Breast epithelium (tissue), 4 donors: ENCODE data around the gene GPR161. TPM values are rescaled to one million over a fixed set of nuclear protein-coding genes. Genes with fewer than 3 reads are reported as not detected.

Experiments used
- DNase-seq, 2 donors: peaks; one replicate each; pipeline ENCODE4 v3.0.0-alpha.2; 2019; ENCODE audit warnings: low spot score in 2 of 2
- H3K27ac ChIP-seq, 2 donors: fragments of 200-600 bp; sonication (generic) in 1 of 2; one replicate each; pipeline ENCODE4 v1.5.1; 2016 to 2019; ENCODE audit warnings: mild to moderate bottlenecking in 1 of 2
- H3K27me3 ChIP-seq, 2 donors: fragments of 200-600 bp; sonication (generic) in 1 of 2; one replicate each; pipeline versions ENCODE4 v1.5.1 to v1.6.0; 2017 to 2019; ENCODE audit warnings: control low read depth in 1 of 2, mild to moderate bottlenecking in 1 of 2
- H3K36me3 ChIP-seq: fragments of 200-600 bp; one replicate; pipeline ENCODE4 v1.5.1; 2019
- H3K4me1 ChIP-seq, 2 donors: fragments of 200-600 bp; sonication (generic); one replicate each; pipeline ENCODE4 v1.5.1; 2016 to 2019; ENCODE audit warnings: control low read depth in 1 of 2
- H3K4me3 ChIP-seq, 3 donors: fragments of 200-600 bp; sonication (generic); 1 replicate in 2 of 3; 2 replicates in 1 of 3; pipeline ENCODE4 v1.5.1; 2016 to 2019; ENCODE audit warnings: mild to moderate bottlenecking in 3 of 3, moderate library complexity in 2 of 3
- H3K9me3 ChIP-seq, 2 donors: fragments of 200-600 bp; sonication (generic) in 1 of 2; one replicate each; pipeline ENCODE4 v1.5.1; 2016 to 2019; ENCODE audit warnings: control low read depth in 1 of 2
- POLR2A ChIP-seq: fragments of 450-650 bp; IDR thresholded peaks from one replicate; pipeline ENCODE4 v1.6.1; 2016; ENCODE audit warnings: antibody characterized with exemption, mild to moderate bottlenecking, moderate library complexity
- POLR2AphosphoS5 ChIP-seq, 3 donors: sonication (generic); formaldehyde crosslinking; IDR thresholded peaks; one replicate each; pipeline ENCODE4 v1.6.1; 2017; ENCODE audit warnings: antibody characterized with exemption in 3 of 3
- intact Hi-C: fragments of 100-400 bp; cut with DNase I; formaldehyde crosslinking; loops from one replicate; pipeline ENCODE4 v1.15.1; 2023; ENCODE audit warnings: low total_unique reads
- total RNA-seq, 3 donors: library from RNA; depleted of rRNA; stranded (reverse); fragments of >200 nt; gene quantifications; one replicate each; pipeline ENCODE4 v1.1.0, GENCODE V29; 2016
- TF ChIP-seq, protein P1 (sequence below), 3 donors: fragments of 450-650 bp; IDR thresholded peaks; one replicate each; pipeline ENCODE4 v1.5.1; 2016 to 2017; ENCODE audit warnings: antibody characterized with exemption in 3 of 3, mild to moderate bottlenecking in 3 of 3, moderate library complexity in 3 of 3

The GPR161 gene
- total RNA-seq, 3 donors from 2014 or later = 2.8 to 5.6 (median 4.5) TPM

DNA sequence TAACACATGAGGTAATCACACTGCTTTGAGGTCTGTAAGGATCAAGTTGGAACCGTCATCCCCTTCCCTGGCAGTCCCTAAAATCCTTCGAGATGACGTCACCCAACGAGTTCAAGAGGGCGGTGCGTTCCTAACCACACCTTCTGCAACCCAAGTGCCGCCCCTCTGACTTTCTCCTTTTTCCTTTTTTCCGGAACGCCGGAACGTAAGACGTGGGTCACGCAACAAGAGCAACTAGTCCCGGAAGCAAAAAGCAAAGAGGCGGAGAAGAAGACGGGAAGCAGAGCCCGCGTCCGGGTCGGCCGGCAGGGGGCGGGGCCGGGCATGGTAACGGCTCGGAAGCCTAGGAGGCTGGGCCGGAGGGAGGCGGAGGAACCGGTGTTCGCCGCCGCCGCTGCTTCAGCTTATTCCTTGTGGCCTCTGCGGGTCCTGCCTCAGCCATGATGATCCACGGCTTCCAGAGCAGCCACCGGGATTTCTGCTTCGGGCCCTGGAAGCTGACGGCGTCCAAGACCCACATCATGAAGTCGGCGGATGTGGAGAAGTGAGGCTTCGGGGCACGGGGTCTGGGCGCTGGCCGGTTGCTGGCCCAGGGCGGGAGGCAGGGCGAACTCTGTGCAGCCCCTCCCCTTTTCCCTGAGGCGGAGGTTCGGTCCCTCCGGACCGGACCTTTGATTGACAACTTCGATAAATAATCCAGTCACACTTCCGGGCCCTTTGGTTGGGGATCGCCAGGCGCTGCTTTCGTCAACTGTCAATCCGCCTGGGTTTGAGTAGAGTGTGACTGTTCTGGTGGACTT lies 42.1 kb upstream of the GPR161 start, which contains the start of gene TIPRL:
Gene TIPRL, plus strand, starts transcription at position 325 of the 800 bp plus-strand sequence. Its CDS starts 116 bp downstream, at position 441.
- H3K27me3 ChIP-seq = no peaks in the 10 kb centered on the region
- peak within 1 kb of the TSS; percentile 83 to 95 for H3K27ac ChIP-seq
- H3K4me1 ChIP-seq = no peaks in the 10 kb centered on the region
- no peaks in the 10 kb centered on the region for H3K36me3 ChIP-seq
- TF ChIP-seq POLR2AphosphoS5 (IDR thresholded peaks at IDR 0.05) (peak; percentile 80 to 83 (median 82)), POLR2A (peak; percentile 66)
- TF ChIP-seq, protein P1, sequence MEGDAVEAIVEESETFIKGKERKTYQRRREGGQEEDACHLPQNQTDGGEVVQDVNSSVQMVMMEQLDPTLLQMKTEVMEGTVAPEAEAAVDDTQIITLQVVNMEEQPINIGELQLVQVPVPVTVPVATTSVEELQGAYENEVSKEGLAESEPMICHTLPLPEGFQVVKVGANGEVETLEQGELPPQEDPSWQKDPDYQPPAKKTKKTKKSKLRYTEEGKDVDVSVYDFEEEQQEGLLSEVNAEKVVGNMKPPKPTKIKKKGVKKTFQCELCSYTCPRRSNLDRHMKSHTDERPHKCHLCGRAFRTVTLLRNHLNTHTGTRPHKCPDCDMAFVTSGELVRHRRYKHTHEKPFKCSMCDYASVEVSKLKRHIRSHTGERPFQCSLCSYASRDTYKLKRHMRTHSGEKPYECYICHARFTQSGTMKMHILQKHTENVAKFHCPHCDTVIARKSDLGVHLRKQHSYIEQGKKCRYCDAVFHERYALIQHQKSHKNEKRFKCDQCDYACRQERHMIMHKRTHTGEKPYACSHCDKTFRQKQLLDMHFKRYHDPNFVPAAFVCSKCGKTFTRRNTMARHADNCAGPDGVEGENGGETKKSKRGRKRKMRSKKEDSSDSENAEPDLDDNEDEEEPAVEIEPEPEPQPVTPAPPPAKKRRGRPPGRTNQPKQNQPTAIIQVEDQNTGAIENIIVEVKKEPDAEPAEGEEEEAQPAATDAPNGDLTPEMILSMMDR (IDR thresholded peaks at IDR 0.05) = peak; percentile 73 to 87 (median 77)
- DNase-seq = peak; percentile 94
- peak within 1 kb of the TSS; percentile 63 to 91 (median 84) for H3K4me3 ChIP-seq
- intact Hi-C loops = no loop called here
- H3K9me3 ChIP-seq = no peaks in the 10 kb centered on the region

DNA sequence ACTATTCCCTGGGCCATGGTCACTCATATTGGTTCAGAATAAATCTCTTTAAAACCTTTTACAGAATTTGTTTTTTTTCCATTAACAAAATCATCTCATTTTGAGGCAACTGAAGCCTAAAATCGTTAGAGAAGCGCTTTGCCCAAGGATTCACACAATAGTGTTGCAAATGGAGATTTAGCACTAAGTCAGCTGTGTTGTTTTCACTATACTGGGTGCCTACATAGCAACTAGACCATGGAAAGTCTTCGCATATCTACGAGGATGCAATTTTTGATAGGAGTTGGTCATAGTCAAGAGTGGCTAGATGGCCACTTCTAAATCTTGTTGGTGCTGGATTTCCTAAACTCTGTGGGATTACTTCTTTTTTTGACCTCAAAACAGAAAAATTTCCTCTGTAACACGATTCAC lies 41.5 kb upstream of the GPR161 start:
- Histone ChIP-seq H3K27me3 (no peaks in the 10 kb centered on the region), H3K9me3 (no peaks in the 10 kb centered on the region), H3K36me3 (no peaks in the 10 kb centered on the region), H3K27ac (peak overlapping the region; percentile 83 to 95), H3K4me1 (no peaks in the 10 kb centered on the region), H3K4me3 (peak overlapping the region; percentile 63 to 91 (median 84))
- TF ChIP-seq, protein P1 (IDR thresholded peaks at IDR 0.05) = no peak
- no peak for TF ChIP-seq POLR2A
- TF ChIP-seq POLR2AphosphoS5 (IDR thresholded peaks at IDR 0.05) = no peak
- intact Hi-C loops = no loop called here
- no peak for DNase-seq

DNA sequence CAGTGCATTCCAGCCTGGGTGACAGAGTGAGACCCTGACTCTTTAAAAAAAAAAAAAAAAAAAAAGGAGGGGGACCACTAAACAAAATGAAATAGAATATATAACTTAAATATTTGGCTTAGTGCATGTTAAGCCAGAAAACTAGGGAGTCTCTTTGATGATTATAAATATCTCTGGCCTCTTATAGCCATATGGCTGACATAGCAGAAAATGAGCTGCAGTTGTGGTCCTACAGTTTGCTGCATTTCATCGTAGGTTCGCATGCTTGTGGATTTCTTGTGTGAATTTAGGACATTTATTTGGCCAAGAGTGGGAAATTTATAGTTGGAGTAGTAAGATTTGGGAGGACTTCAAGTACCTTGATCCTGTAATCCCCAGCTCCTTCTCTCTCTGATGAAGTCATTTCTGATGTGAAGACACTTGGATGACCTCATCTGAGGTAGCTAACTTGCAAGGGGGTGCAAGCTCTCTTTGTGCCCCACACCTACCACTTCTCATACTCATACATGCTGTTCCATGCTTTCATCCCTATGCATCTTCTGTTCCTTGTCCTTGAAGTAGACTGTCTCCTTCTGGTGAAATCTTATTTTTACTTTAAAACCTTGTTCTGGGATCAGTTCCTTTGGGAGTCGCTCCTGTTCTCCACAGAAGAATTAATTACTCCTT lies 35.7 kb upstream of the GPR161 start:
- no peak overlapping the region for H3K27ac ChIP-seq
- TF ChIP-seq POLR2A = no peak
- TF ChIP-seq, protein P1 (IDR thresholded peaks at IDR 0.05) = no peak
- TF ChIP-seq POLR2AphosphoS5 (IDR thresholded peaks at IDR 0.05) = no peak
- no peaks in the 10 kb centered on the region for H3K9me3 ChIP-seq
- H3K4me1 ChIP-seq = no peaks in the 10 kb centered on the region
- no peak overlapping the region for H3K4me3 ChIP-seq
- intact Hi-C loops = no loop called here
- no peak for DNase-seq
- H3K36me3 ChIP-seq = no peaks in the 10 kb centered on the region
- H3K27me3 ChIP-seq = no peaks in the 10 kb centered on the region

DNA sequence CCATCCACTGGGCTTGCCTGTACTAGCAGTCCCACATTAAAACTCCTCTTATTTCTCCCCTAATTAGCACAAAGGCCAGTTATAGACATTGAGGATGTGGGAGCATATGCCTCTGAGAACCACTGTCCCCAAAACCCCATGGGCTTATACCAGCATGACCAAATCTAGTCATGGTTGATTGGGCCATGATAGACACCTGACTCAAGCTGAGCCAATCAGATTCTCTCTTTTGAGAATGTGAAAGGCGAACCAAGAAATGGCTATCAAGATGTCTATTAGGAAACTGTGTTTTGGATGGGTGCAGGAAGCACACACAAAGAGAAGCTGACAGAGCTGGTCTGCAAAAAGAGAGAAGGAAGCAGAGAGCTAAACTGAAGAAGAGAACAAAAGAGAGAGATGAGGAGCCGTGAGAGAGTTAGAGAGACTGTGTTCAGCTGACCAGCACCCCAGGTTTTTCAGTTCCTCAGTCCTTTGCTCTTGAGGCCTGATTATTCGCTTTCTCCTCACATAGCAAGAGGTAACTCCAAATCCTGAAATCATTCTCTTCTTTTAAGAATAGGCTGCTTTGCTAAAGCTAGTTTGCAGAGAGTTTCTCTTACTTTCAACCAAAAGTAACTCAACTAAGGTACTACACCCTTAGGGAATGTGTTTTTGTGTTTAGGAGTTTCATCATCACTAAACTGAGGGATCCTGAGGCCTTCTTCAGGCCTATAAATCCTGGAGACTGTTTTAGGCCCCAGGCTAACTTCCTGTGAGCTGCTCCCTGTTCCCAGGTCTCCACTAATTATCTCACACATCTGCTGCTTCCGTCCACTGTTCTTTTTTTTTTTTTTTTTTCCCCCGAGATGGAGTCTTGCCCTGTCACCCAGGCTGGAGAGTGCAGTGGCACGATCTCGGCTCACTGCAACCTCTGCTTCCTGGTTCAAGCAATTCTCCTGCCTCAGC lies 34.1 kb upstream of the GPR161 start:
- Histone ChIP-seq H3K27ac (no peak overlapping the region), H3K27me3 (no peaks in the 10 kb centered on the region), H3K36me3 (no peaks in the 10 kb centered on the region), H3K4me3 (no peak overlapping the region), H3K9me3 (no peaks in the 10 kb centered on the region), H3K4me1 (no peaks in the 10 kb centered on the region)
- DNase-seq = no peak
- intact Hi-C loops = no loop called here
- TF ChIP-seq, protein P1 (IDR thresholded peaks at IDR 0.05) = no peak
- TF ChIP-seq POLR2AphosphoS5 (IDR thresholded peaks at IDR 0.05) (no peak), POLR2A (no peak)
